GM23338 (cell line): Measurements from ENCODE around the gene MAP1LC3B2. TPM values are rescaled to one million over a fixed set of nuclear protein-coding genes. Genes with fewer than 3 reads are reported as not detected.
A peak's percentile ranks its signal among the peaks of the same experiment; 100 is the strongest.

ENCODE experiments used
- ATAC-seq: fragments of 200-7000 bp; cut with Tn5 transposase; 3 replicates; pipeline ENCODE4 v1.9.1; 2020
- DNase-seq: peaks from one replicate; pipeline ENCODE4 v3.0.0-alpha.2; 2015; ENCODE audit warnings: low spot score
- H2AFZ ChIP-seq: fragments of 200-600 bp; sonication (generic); 2 replicates; pipeline ENCODE4 v1.8.0; 2016; ENCODE audit warnings: antibody characterized with exemption, mild to moderate bottlenecking, moderate library complexity
- H3F3A ChIP-seq: fragments of 200-600 bp; sonication (generic); replicated peaks from 2 replicates; pipeline ENCODE4 v1.8.0; 2017; ENCODE audit warnings: antibody characterized with exemption, mixed run types, low read depth
- H3K27ac ChIP-seq: fragments of 200-600 bp; sonication (generic); 2 replicates; pipeline ENCODE4 v1.6.1; 2016; ENCODE audit warnings: low read depth
- H3K27me3 ChIP-seq: fragments of 200-600 bp; sonication (generic); 2 replicates; pipeline ENCODE4 v1.8.0; 2016; ENCODE audit warnings: mild to moderate bottlenecking, mixed run types, moderate library complexity; ENCODE audit not compliant: insufficient read depth
- H3K36me3 ChIP-seq: fragments of 200-600 bp; sonication (generic); 2 replicates; pipeline ENCODE4 v1.8.0; 2016; ENCODE audit warnings: mild to moderate bottlenecking; ENCODE audit not compliant: insufficient read depth
- H3K4me1 ChIP-seq: fragments of 200-600 bp; sonication (generic); 2 replicates; pipeline ENCODE4 v1.8.0; 2016; ENCODE audit warnings: mild to moderate bottlenecking, moderate library complexity; ENCODE audit not compliant: insufficient read depth
- H3K4me2 ChIP-seq: fragments of 200-600 bp; sonication (generic); 2 replicates; pipeline ENCODE4 v1.7.1; 2017; ENCODE audit warnings: mixed run types
- H3K4me3 ChIP-seq: fragments of 200-600 bp; sonication (generic); 2 replicates; pipeline ENCODE4 v1.6.1; 2016; ENCODE audit warnings: mixed run types
- H3K79me2 ChIP-seq: fragments of 200-600 bp; sonication (generic); replicated peaks from 2 replicates; pipeline ENCODE4 v1.8.0; 2017; ENCODE audit warnings: mild to moderate bottlenecking; ENCODE audit not compliant: insufficient read depth
- H3K9me2 ChIP-seq: fragments of 200-600 bp; sonication (generic); 2 replicates; pipeline ENCODE4 v1.8.0; 2017; ENCODE audit not compliant: insufficient read depth
- H4K20me1 ChIP-seq: fragments of 200-600 bp; sonication (generic); replicated peaks from 2 replicates; pipeline ENCODE4 v1.8.0; 2017; ENCODE audit warnings: mild to moderate bottlenecking; ENCODE audit not compliant: insufficient read depth
- H3K27ac Mint-ChIP-seq: 2 replicates; pipeline ENCODE4 v1.8.0; 2020; ENCODE audit warnings: inconsistent platforms, mild to moderate bottlenecking, moderate library complexity, mixed read lengths
- H3K27me3 Mint-ChIP-seq: 3 replicates; pipeline ENCODE4 v1.8.0; 2022; ENCODE audit warnings: low read depth, mild to moderate bottlenecking, moderate library complexity, mixed read lengths, inconsistent platforms; ENCODE audit not compliant: insufficient read depth, poor library complexity
- H3K36me3 Mint-ChIP-seq: 3 replicates; pipeline ENCODE4 v1.8.0; 2021; ENCODE audit warnings: low read depth, mild to moderate bottlenecking, inconsistent platforms, moderate library complexity, mixed read lengths
- H3K4me1 Mint-ChIP-seq: 3 replicates; pipeline ENCODE4 v1.8.0; 2020; ENCODE audit warnings: mild to moderate bottlenecking, inconsistent platforms, mixed read lengths
- H3K4me3 Mint-ChIP-seq: 3 replicates; pipeline ENCODE4 v1.8.0; 2021; ENCODE audit warnings: moderate library complexity, mild to moderate bottlenecking, inconsistent platforms, mixed read lengths
- H3K9me3 Mint-ChIP-seq: 3 replicates; pipeline ENCODE4 v1.8.0; 2020; ENCODE audit warnings: moderate library complexity, mild to moderate bottlenecking, inconsistent platforms, mixed read lengths
- EZH2 ChIP-seq: fragments of 200-600 bp; sonication (generic); IDR thresholded peaks from one replicate; pipeline ENCODE4 v1.8.0; 2017; ENCODE audit warnings: antibody characterized with exemption, mild to moderate bottlenecking, low read depth; ENCODE audit not compliant: unreplicated experiment
- EZH2phosphoT487 ChIP-seq: fragments of 200-600 bp; sonication (generic); IDR thresholded peaks from one replicate; pipeline ENCODE4 v1.8.1; 2018; ENCODE audit warnings: antibody characterized with exemption; ENCODE audit not compliant: unreplicated experiment
- JUNB ChIP-seq: IDR thresholded peaks from one replicate; pipeline ENCODE4 v1.6.1; 2016; ENCODE audit warnings: antibody characterized with exemption; ENCODE audit not compliant: unreplicated experiment
- REST ChIP-seq: IDR thresholded peaks from one replicate; pipeline ENCODE4 v1.6.1; 2018; ENCODE audit warnings: antibody characterized with exemption; ENCODE audit not compliant: unreplicated experiment
- ZNF331 ChIP-seq: fragments of 250-450 bp; sonication (Bioruptor Pico); IDR thresholded peaks from 2 replicates; pipeline ENCODE4 v1.5.0; 2020; ENCODE audit warnings: low read depth, mild to moderate bottlenecking, moderate library complexity
- ZNF462 ChIP-seq: fragments of 250-450 bp; sonication (Bioruptor Pico); IDR thresholded peaks from 2 replicates; pipeline ENCODE4 v1.5.0; 2020; ENCODE audit warnings: mild to moderate bottlenecking, moderate library complexity
- polyA plus RNA-seq: library from polyadenylated mRNA; unstranded; fragments of >200 nt; fragmentation: Nextera tagmentation; extraction: Ambion mirVana; gene quantifications from 2 replicates; pipeline ENCODE4 v1.2.1, GENCODE V29; 2016
- total RNA-seq: library from RNA; depleted of rRNA; stranded (reverse); fragments of >200 nt; shearing (Covaris generic); gene quantifications from 2 replicates; pipeline ENCODE4 v1.2.3, GENCODE V29; 2014

Gene MAP1LC3B2
- total and polyA plus RNA-seq, 2 experiments from 2014 or later: 1.3 to 6.7 TPM

GRCh38 chr12:116603546-116604177, 44.5 kb downstream of the MAP1LC3B2 start:
- Mint-ChIP-seq H3K4me3 (no peak overlapping the region), H3K9me3 (peaks cover 15% of the 10 kb centered on the region), H3K4me1 (peaks cover 46% of the 10 kb centered on the region), H3K27ac (no peak overlapping the region), H3K36me3 (peaks cover 11% of the 10 kb centered on the region), H3K27me3 (peaks cover 5% of the 10 kb centered on the region)
- H3K27me3 ChIP-seq: no peaks in the 10 kb centered on the region
- ATAC-seq (no peak; the same call in 2 of the 3 replicates), DNase-seq (peak; percentile 35)
- no peaks in the 10 kb centered on the region for H3K36me3 ChIP-seq
- H2AFZ ChIP-seq: peak overlapping the region; percentile 78; the same call in 1 of the 2 replicates
- no peak for TF ChIP-seq EZH2phosphoT487
- no peak for TF ChIP-seq ZNF331 (CRISPR knock-in tag)
- TF ChIP-seq REST: no peak
- H3K27ac ChIP-seq: no peak overlapping the region
- peaks cover 37% of the 10 kb centered on the region for H3K4me1 ChIP-seq
- H4K20me1 ChIP-seq: no peaks in the 10 kb centered on the region
- H3F3A ChIP-seq: no peaks in the 10 kb centered on the region
- no peaks in the 10 kb centered on the region for H3K9me2 ChIP-seq
- no peak overlapping the region for H3K4me3 ChIP-seq
- H3K79me2 ChIP-seq: no peaks in the 10 kb centered on the region
- H3K4me2 ChIP-seq: no peak overlapping the region

- Histone ChIP-seq H3K36me3 (no peaks in the 10 kb centered on the region), H3K4me2 (0 out of 2 replicates have a peak overlapping the region, but pooled peaks have one; percentile 65), H3K27me3 (no peaks in the 10 kb centered on the region), H2AFZ (peak overlapping the region; percentile 90; the same call in 1 of the 2 replicates), H4K20me1 (no peaks in the 10 kb centered on the region), H3F3A (no peaks in the 10 kb centered on the region), H3K4me3 (no peak overlapping the region), H3K79me2 (no peaks in the 10 kb centered on the region), H3K27ac (no peak overlapping the region), H3K9me2 (no peaks in the 10 kb centered on the region), H3K4me1 (peaks cover 33% of the 10 kb centered on the region)
- Mint-ChIP-seq H3K4me1 (peaks cover 44% of the 10 kb centered on the region), H3K27ac (no peak overlapping the region), H3K27me3 (peaks cover 4% of the 10 kb centered on the region), H3K36me3 (peaks cover 11% of the 10 kb centered on the region), H3K4me3 (no peak overlapping the region), H3K9me3 (peaks cover 15% of the 10 kb centered on the region)
- ATAC-seq (no peak), DNase-seq (no peak)
- TF ChIP-seq JUNB (no peak), ZNF462 (no peak), EZH2 (no peak), ZNF331 (CRISPR knock-in tag) (no peak)
These were observed 45.2 kb downstream of the MAP1LC3B2 start for GRCh38 chr12:116604178-116604895.
